Testis (tissue), 3 donors: ENCODE results near the gene GRIA4. TPM values are rescaled to one million over a fixed set of nuclear protein-coding genes. Genes with fewer than 3 reads are reported as not detected.

ENCODE experiments used
- DNase-seq: peaks from one replicate; pipeline ENCODE4 v3.0.0-alpha.2; 2019
- H3K27ac ChIP-seq, 2 donors: fragments of 200-600 bp; sonication (generic); one replicate each; pipeline ENCODE4 v1.5.1; 2019
- H3K27me3 ChIP-seq: fragments of 200-600 bp; sonication (generic); one replicate; pipeline ENCODE4 v1.5.1; 2019
- H3K36me3 ChIP-seq: fragments of 200-600 bp; sonication (generic); one replicate; pipeline ENCODE4 v1.5.1; 2017; ENCODE audit warnings: low read depth; ENCODE audit errors: missing control alignments
- H3K4me1 ChIP-seq: fragments of 200-600 bp; sonication (generic); one replicate; pipeline ENCODE4 v1.5.1; 2019
- H3K4me3 ChIP-seq, 2 donors: fragments of 200-600 bp; sonication (generic); one replicate each; pipeline ENCODE4 v1.5.1; 2017 to 2019
- H3K9me3 ChIP-seq: fragments of 200-600 bp; sonication (generic); one replicate; pipeline ENCODE4 v1.5.1; 2017
- CTCF ChIP-seq, 3 experiments: fragments of 450-650 bp in 2 of 3; fragments of 200-600 bp in 1 of 3; sonication (generic) in 1 of 3; IDR thresholded peaks; one replicate each; pipeline ENCODE4 v1.5.1; 2016 to 2019; ENCODE audit warnings: antibody characterized with exemption in 3 of 3, mild to moderate bottlenecking in 2 of 3, moderate library complexity in 1 of 3
- POLR2A ChIP-seq: fragments of 450-650 bp; IDR thresholded peaks from one replicate; pipeline ENCODE4 v1.6.1; 2017; ENCODE audit warnings: antibody characterized with exemption, mild to moderate bottlenecking, moderate library complexity
- WGBS, 2 donors: methylation state at CpG; one replicate each; pipeline ENCODE4 v1.1.5; 2018; 5-methylcytosine and 5-hydroxymethylcytosine counted together
- intact Hi-C: fragments of 100-400 bp; cut with DNase I; formaldehyde crosslinking; loops from one replicate; pipeline ENCODE4 v1.15.1; 2023; ENCODE audit warnings: low total_unique reads
- polyA plus RNA-seq: library from polyadenylated mRNA; stranded (reverse); fragments of 350-450 nt; fragmentation: Illumina TruSeq; extraction: RNeasy Lipid Tissue Mini Kit (QIAGEN cat#74804); gene quantifications from one replicate; pipeline ENCODE4 v1.2.3, GENCODE V29; 2014; ENCODE audit warnings: low read depth, low replicate concordance; ENCODE audit not compliant: insufficient read depth
- total RNA-seq, 2 donors: library from RNA; depleted of rRNA; stranded (reverse); fragments of >200 nt; gene quantifications; one replicate each; pipeline ENCODE4 v1.2.3, GENCODE V29; 2016

Gene GRIA4
- total and polyA plus RNA-seq, 3 donors from 2014 or later, result 0.08 to 1.1 (median 0.18) TPM

DNA sequence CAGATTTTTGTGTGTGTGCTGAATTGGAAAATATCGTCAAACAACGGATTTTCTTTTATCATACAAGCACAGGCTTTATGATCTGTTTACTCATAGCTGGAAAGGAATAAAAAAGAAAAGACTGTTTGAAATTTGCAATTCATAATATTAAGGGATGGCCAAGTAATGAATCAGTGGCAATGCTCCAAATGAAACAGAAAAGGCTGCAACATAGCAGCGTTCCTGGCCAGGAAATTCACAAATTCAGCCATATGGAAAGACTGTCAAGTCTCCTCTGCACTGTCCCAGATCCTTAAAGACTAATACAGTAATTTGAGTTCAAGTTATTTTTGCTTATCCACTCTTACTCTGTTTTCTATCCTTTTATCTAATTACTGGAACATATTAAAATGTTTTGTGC, 313.9 kb downstream of the GRIA4 start:
- Histone ChIP-seq H3K9me3 (no peaks in the 10 kb centered on the region), H3K27me3 (no peaks in the 10 kb centered on the region), H3K4me1 (no peaks in the 10 kb centered on the region), H3K4me3 (no peak overlapping the region), H3K36me3 (no peaks in the 10 kb centered on the region), H3K27ac (no peak overlapping the region)
- intact Hi-C loops, result no loop called here
- TF ChIP-seq POLR2A (no peak), CTCF (IDR thresholded peaks at IDR 0.05) (no peak)
- 47 to 53% methylated on average over 3 of the region's 3 CpGs for WGBS, 2 donors
- no peak for DNase-seq

DNA sequence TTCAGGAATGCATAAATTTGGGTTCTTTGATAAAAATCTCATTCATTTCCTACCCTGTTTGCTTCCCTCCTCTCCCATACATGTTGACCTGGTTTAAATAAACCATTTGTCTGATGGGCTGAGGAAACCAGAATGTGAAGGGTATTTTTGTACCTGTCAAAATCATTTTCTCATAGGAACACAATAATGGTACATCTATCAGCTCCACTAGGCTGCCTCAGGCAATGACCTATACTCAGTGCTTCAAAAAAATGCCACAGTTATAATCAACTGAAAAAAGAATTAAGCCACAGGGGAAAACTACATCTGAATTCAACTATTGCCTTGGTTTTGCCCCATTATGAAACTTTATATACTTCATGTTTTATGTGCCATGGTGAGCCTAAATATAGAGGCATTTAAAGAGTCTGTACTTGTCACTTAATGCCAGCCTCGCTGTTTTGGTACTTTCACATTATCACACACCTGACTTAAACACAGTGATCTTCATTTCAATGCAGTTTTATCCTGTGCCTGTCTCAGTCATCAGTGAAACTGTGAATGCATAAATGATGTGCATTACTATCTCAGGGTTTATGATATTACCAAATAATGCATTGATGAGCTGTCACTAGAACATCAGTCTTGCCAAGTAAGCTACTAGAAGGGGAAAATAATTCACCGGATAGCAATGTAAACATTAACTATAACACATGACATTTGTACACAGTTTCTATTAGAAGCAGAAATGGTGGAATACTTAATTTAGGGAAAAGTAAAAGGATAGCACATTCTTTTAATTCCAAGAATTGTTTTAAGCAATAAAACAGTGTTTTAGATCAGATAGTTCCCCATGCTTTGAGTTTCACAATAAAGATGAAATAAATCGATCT, 319.4 kb downstream of the GRIA4 start:
- Histone ChIP-seq H3K27ac (no peak overlapping the region), H3K36me3 (no peaks in the 10 kb centered on the region), H3K4me1 (no peaks in the 10 kb centered on the region), H3K4me3 (no peak overlapping the region), H3K27me3 (no peaks in the 10 kb centered on the region), H3K9me3 (no peaks in the 10 kb centered on the region)
- WGBS, 2 donors, result 60 to 66% methylated on average over 3 of the region's 3 CpGs
- DNase-seq, result no peak
- intact Hi-C loops, result no loop called here
- TF ChIP-seq CTCF (IDR thresholded peaks at IDR 0.05), result no peak
- TF ChIP-seq POLR2A, result no peak

DNA sequence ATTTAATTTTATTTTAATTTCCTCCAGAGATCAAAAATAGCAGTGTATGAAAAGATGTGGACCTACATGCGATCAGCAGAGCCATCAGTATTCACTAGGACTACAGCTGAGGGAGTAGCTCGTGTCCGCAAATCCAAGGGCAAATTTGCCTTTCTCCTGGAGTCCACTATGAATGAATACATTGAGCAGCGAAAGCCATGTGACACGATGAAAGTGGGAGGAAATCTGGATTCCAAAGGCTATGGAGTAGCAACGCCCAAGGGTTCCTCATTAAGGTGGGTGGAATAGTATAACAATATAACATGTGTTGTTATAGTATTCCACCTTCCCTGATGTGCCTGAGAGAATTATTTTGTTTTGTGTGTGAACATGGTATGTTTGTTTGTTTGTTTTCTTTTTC, 323.8 kb downstream of the GRIA4 start:
- Histone ChIP-seq H3K4me1 (no peaks in the 10 kb centered on the region), H3K36me3 (no peaks in the 10 kb centered on the region), H3K4me3 (no peak overlapping the region), H3K27me3 (no peaks in the 10 kb centered on the region), H3K9me3 (no peaks in the 10 kb centered on the region), H3K27ac (no peak overlapping the region)
- 69% methylated on average over 6 of the region's 6 CpGs for WGBS, 2 donors
- no peak for TF ChIP-seq POLR2A
- TF ChIP-seq CTCF (IDR thresholded peaks at IDR 0.05), result no peak
- DNase-seq, result peak; percentile 61
- intact Hi-C loops, result no loop called here

DNA sequence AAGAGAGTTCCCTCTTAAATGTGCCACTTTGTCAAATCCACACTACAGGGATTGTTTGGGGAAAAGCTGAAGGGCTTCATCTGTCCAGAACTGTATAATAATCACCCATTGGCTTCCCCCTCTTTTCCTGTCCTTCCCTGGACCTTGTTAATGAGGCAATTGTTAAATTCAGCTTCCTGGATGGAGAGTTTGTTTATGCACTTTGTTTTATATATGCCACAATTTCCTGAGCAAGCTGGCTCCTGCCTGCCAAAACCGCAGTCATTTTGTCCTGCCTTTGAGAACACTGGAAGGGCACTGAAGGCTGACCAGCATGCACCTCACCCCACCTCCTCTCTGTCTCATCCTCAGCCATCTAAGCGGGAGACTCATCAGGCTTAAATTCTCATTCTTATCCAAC, 325.9 kb downstream of the GRIA4 start:
- 68 to 69% methylated on average over 2 of the region's 2 CpGs for WGBS, 2 donors
- H3K4me3 ChIP-seq, result no peak overlapping the region
- intact Hi-C loops, result no loop called here
- no peak overlapping the region for H3K27ac ChIP-seq
- TF ChIP-seq POLR2A, result no peak
- TF ChIP-seq CTCF (IDR thresholded peaks at IDR 0.05), result no peak
- H3K9me3 ChIP-seq, result no peaks in the 10 kb centered on the region
- no peaks in the 10 kb centered on the region for H3K36me3 ChIP-seq
- no peak for DNase-seq
- no peaks in the 10 kb centered on the region for H3K4me1 ChIP-seq
- no peaks in the 10 kb centered on the region for H3K27me3 ChIP-seq

DNA sequence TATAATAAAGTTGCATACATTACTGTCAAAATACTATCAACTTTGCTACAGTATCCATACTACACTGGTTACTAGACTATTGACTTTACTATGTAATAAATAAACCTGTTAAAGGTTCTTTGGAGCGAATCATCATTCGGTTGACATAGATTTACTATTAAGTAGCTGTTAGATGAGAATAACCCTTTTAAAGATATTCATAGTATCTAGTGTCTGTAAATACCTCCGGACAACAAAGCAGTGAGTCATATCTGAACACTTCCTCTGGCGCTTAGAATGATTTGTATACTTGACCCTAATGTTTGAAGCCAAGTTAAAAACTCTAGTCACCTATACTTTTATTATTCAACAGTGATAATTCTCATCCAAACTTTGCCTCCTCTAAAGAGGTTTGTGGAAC, 327.5 kb downstream of the GRIA4 start:
- H3K27me3 ChIP-seq, result no peaks in the 10 kb centered on the region
- H3K36me3 ChIP-seq, result no peaks in the 10 kb centered on the region
- no peak overlapping the region for H3K27ac ChIP-seq
- H3K9me3 ChIP-seq, result no peaks in the 10 kb centered on the region
- H3K4me3 ChIP-seq, result no peak overlapping the region
- intact Hi-C loops, result no loop called here
- 68 to 87% methylated on average over 4 of the region's 4 CpGs for WGBS, 2 donors
- no peaks in the 10 kb centered on the region for H3K4me1 ChIP-seq
- no peak for TF ChIP-seq CTCF (IDR thresholded peaks at IDR 0.05)
- DNase-seq, result no peak
